ENCODE results near the gene SHPK.

DNA sequence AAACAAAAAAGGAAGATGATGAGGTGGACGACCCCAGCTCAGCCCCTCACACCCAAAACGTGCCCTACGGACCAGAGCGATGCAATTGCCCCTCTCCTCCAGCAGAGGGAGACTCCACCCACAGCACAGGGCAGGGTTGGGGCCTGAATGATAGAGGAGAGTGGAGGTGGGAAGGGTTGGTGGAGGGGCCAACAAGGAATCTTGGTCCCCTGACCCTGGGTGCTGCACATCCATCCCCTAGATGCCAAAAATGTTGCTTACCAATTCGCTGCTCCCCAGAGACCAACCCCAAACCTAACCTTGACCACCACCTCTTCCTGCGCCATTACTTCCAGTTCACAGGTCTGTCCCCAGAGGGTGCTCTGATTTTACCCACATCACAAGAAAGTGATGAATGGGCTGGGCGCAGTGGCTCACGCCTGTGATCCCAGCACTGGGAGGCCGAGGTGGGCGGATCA is 47.0 kb upstream of the SHPK start:
- TF ChIP-seq EZH2 (IDR thresholded peaks at IDR 0.05) (no peak), SIN3A (IDR thresholded peaks at IDR 0.05; ENCODE audit: low read depth) (no peak), POLR2AphosphoS5 (IDR thresholded peaks at IDR 0.05; ENCODE audit: low read depth, low read length) (no peak), SP1 (IDR thresholded peaks at IDR 0.05; ENCODE audit: low read depth) (no peak), RAD21 (IDR thresholded peaks at IDR 0.05; ENCODE audit: low read depth) (peak; percentile 68), POLR2A (IDR thresholded peaks at IDR 0.05; ENCODE audit: borderline replicate concordance, extremely low read depth, insufficient read depth, insufficient read length) (no peak)
- TF ChIP-seq, protein P1, sequence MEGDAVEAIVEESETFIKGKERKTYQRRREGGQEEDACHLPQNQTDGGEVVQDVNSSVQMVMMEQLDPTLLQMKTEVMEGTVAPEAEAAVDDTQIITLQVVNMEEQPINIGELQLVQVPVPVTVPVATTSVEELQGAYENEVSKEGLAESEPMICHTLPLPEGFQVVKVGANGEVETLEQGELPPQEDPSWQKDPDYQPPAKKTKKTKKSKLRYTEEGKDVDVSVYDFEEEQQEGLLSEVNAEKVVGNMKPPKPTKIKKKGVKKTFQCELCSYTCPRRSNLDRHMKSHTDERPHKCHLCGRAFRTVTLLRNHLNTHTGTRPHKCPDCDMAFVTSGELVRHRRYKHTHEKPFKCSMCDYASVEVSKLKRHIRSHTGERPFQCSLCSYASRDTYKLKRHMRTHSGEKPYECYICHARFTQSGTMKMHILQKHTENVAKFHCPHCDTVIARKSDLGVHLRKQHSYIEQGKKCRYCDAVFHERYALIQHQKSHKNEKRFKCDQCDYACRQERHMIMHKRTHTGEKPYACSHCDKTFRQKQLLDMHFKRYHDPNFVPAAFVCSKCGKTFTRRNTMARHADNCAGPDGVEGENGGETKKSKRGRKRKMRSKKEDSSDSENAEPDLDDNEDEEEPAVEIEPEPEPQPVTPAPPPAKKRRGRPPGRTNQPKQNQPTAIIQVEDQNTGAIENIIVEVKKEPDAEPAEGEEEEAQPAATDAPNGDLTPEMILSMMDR (IDR thresholded peaks at IDR 0.05 in 2 of 3, conservative IDR thresholded peaks at IDR 0.05 in 1 of 3; ENCODE audit: borderline replicate concordance in 1 of 3, insufficient read depth in 1 of 3, low read depth in 2 of 3, low read length in 2 of 3), result peak; percentile 93 to 98 (median 97)
- TF ChIP-seq, protein P2, sequence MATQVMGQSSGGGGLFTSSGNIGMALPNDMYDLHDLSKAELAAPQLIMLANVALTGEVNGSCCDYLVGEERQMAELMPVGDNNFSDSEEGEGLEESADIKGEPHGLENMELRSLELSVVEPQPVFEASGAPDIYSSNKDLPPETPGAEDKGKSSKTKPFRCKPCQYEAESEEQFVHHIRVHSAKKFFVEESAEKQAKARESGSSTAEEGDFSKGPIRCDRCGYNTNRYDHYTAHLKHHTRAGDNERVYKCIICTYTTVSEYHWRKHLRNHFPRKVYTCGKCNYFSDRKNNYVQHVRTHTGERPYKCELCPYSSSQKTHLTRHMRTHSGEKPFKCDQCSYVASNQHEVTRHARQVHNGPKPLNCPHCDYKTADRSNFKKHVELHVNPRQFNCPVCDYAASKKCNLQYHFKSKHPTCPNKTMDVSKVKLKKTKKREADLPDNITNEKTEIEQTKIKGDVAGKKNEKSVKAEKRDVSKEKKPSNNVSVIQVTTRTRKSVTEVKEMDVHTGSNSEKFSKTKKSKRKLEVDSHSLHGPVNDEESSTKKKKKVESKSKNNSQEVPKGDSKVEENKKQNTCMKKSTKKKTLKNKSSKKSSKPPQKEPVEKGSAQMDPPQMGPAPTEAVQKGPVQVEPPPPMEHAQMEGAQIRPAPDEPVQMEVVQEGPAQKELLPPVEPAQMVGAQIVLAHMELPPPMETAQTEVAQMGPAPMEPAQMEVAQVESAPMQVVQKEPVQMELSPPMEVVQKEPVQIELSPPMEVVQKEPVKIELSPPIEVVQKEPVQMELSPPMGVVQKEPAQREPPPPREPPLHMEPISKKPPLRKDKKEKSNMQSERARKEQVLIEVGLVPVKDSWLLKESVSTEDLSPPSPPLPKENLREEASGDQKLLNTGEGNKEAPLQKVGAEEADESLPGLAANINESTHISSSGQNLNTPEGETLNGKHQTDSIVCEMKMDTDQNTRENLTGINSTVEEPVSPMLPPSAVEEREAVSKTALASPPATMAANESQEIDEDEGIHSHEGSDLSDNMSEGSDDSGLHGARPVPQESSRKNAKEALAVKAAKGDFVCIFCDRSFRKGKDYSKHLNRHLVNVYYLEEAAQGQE (IDR thresholded peaks at IDR 0.05; ENCODE audit: low read depth), result no peak
- TF ChIP-seq, protein P3, sequence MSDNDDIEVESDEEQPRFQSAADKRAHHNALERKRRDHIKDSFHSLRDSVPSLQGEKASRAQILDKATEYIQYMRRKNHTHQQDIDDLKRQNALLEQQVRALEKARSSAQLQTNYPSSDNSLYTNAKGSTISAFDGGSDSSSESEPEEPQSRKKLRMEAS (IDR thresholded peaks at IDR 0.05), result no peak
- TF ChIP-seq, protein P4, sequence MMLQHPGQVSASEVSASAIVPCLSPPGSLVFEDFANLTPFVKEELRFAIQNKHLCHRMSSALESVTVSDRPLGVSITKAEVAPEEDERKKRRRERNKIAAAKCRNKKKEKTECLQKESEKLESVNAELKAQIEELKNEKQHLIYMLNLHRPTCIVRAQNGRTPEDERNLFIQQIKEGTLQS (IDR thresholded peaks at IDR 0.05), result no peak

Data from HCT116 (cell line).